ENCODE measurements around the gene TRRAP.

TRRAP gene

DNA sequence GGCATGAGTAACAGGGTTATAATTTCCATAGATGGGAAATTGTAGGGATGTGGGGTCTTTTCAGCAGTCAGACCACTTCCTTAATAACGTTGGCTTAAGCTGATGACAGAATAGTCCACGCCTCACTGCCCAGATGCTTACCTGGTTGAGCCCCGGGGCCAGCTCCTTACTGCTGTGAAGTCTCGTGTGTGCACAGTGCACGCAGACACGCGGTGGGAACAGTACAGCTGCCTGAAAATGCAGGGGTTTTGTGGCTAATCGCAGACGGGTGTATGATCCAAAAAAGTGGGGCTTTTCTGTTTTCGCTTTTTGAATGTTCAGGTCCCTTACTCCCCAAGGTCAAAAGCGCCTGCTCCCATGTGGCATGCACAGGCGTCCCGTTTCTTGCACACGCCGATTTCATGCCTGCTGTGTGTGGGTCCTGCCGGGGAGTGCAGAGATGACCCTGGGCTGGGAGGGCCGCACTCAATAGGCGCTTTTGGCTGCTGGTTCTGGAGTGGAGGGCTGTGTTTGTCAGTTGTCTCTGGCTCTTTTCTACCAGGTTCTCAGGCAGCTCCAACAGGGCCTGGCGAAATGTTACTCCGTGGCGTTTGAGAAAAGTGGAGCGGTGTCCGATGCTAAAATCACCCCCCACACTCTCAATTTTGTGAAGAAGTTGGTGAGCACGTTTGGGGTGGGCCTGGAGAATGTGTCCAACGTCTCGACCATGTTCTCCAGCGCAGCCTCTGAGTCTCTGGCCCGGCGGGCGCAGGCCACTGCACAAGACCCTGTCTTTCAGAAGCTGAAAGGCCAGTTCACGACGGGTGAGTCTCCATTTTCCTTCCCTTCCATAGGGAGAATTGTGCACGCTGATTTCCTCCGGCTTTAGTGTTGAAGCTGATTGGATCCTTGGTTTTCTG is 116.0 kb downstream of the TRRAP start:
- no peak for DNase-seq (ENCODE audit: low read depth, low spot score)
- Histone ChIP-seq H3K9me3 (ENCODE audit: control insufficient read depth, insufficient read depth, low read length) (no peaks in the 10 kb centered on the region), H3K36me3 (ENCODE audit: control insufficient read depth, insufficient read depth, low read length) (peaks cover 47% of the 10 kb centered on the region), H3K4me3 (ENCODE audit: low read length) (no peak overlapping the region), H3K27ac (ENCODE audit: low read length) (no peak overlapping the region), H3K4me1 (ENCODE audit: control insufficient read depth, insufficient read depth, low read length) (no peaks in the 10 kb centered on the region), H3K27me3 (ENCODE audit: control insufficient read depth, insufficient read depth, low read length) (no peaks in the 10 kb centered on the region)
- no CpG with 5 or more reads among the region's 34 CpGs for WGBS (ENCODE audit: insufficient coverage, insufficient read length)

DNA sequence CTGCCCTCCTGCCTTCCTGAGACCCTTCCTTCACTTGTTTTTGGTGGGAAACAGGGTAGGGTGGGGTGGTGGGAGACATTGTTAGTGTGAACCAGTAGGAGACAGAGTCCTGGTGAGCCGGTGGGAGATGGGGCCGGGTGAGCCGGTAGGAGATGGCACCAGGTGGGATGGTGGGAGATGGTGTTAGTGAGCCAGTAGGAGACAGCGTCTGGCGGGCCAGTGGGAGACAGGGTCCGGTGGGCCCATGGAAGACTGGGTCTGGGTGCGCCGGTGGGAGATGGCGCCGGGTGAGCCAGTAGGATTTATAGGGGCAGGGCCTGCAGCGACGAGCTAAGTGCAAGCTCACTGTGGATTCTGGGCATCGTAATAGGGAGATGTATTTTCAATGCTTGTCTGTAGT is 116.8 kb downstream of the TRRAP start:
- Histone ChIP-seq H3K9me3 (ENCODE audit: control insufficient read depth, insufficient read depth, low read length) (no peaks in the 10 kb centered on the region), H3K4me3 (ENCODE audit: low read length) (no peak overlapping the region), H3K4me1 (ENCODE audit: control insufficient read depth, insufficient read depth, low read length) (no peaks in the 10 kb centered on the region), H3K36me3 (ENCODE audit: control insufficient read depth, insufficient read depth, low read length) (peaks cover 45% of the 10 kb centered on the region), H3K27me3 (ENCODE audit: control insufficient read depth, insufficient read depth, low read length) (no peaks in the 10 kb centered on the region), H3K27ac (ENCODE audit: low read length) (no peak overlapping the region)
- DNase-seq (ENCODE audit: low read depth, low spot score) = no peak
- WGBS (ENCODE audit: insufficient coverage, insufficient read length) = no CpG with 5 or more reads among the region's 13 CpGs

DNA sequence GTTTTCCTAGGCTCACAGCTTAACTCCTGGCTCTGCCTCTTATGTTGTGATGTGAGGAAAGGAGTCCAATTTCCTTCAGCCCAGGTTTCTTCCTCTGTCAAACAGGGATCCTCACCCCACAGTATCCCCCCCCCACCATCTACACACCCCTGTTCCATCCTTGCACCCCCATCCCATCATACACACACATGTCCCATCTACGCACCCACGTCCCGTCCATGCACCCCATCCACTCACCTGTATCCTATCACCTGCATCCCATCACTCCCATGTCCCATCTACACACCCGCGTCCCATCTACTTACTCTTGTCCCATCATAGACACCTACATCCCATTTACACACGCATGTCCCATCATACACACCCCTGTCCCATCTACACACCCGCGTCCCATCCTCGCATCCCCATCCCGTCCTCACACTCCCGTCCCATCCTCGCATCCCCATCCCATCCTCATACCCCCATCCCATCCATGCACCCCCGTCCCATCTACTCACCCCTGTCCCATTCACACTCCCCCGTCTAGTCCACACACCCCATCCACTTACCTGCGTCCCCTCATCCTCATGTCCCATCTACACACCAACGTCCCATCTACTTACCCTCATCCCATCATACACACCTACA is 117.3 kb downstream of the TRRAP start:
- Histone ChIP-seq H3K9me3 (ENCODE audit: control insufficient read depth, insufficient read depth, low read length) (no peaks in the 10 kb centered on the region), H3K4me1 (ENCODE audit: control insufficient read depth, insufficient read depth, low read length) (no peaks in the 10 kb centered on the region), H3K4me3 (ENCODE audit: low read length) (no peak overlapping the region), H3K27ac (ENCODE audit: low read length) (no peak overlapping the region), H3K27me3 (ENCODE audit: control insufficient read depth, insufficient read depth, low read length) (no peaks in the 10 kb centered on the region), H3K36me3 (ENCODE audit: control insufficient read depth, insufficient read depth, low read length) (peaks cover 46% of the 10 kb centered on the region)
- DNase-seq (ENCODE audit: low read depth, low spot score) = no peak
- WGBS (ENCODE audit: insufficient coverage, insufficient read length) = 100% methylated on average over 12 of the region's 16 CpGs

- Histone ChIP-seq H3K27me3 (ENCODE audit: control insufficient read depth, insufficient read depth, low read length) (no peaks in the 10 kb centered on the region), H3K4me1 (ENCODE audit: control insufficient read depth, insufficient read depth, low read length) (no peaks in the 10 kb centered on the region), H3K36me3 (ENCODE audit: control insufficient read depth, insufficient read depth, low read length) (peaks cover 42% of the 10 kb centered on the region), H3K9me3 (ENCODE audit: control insufficient read depth, insufficient read depth, low read length) (no peaks in the 10 kb centered on the region), H3K4me3 (ENCODE audit: low read length) (no peak overlapping the region), H3K27ac (ENCODE audit: low read length) (no peak overlapping the region)
- no peak for DNase-seq (ENCODE audit: low read depth, low spot score)
- 100% methylated on average over 5 of the region's 15 CpGs for WGBS (ENCODE audit: insufficient coverage, insufficient read length)
Measured at GRCh38 chr7:98996150-98996552, 117.8 kb downstream of the TRRAP start.

- no peak for DNase-seq (ENCODE audit: low read depth, low spot score)
- Histone ChIP-seq H3K27ac (ENCODE audit: low read length) (no peak overlapping the region), H3K4me1 (ENCODE audit: control insufficient read depth, insufficient read depth, low read length) (no peaks in the 10 kb centered on the region), H3K27me3 (ENCODE audit: control insufficient read depth, insufficient read depth, low read length) (no peaks in the 10 kb centered on the region), H3K4me3 (ENCODE audit: low read length) (no peak overlapping the region), H3K9me3 (ENCODE audit: control insufficient read depth, insufficient read depth, low read length) (no peaks in the 10 kb centered on the region), H3K36me3 (ENCODE audit: control insufficient read depth, insufficient read depth, low read length) (peaks cover 32% of the 10 kb centered on the region)
- no CpG with 5 or more reads among the region's 3 CpGs for WGBS (ENCODE audit: insufficient coverage, insufficient read length)
Measured at GRCh38 chr7:98997846-98998245, 119.5 kb downstream of the TRRAP start.

DNA sequence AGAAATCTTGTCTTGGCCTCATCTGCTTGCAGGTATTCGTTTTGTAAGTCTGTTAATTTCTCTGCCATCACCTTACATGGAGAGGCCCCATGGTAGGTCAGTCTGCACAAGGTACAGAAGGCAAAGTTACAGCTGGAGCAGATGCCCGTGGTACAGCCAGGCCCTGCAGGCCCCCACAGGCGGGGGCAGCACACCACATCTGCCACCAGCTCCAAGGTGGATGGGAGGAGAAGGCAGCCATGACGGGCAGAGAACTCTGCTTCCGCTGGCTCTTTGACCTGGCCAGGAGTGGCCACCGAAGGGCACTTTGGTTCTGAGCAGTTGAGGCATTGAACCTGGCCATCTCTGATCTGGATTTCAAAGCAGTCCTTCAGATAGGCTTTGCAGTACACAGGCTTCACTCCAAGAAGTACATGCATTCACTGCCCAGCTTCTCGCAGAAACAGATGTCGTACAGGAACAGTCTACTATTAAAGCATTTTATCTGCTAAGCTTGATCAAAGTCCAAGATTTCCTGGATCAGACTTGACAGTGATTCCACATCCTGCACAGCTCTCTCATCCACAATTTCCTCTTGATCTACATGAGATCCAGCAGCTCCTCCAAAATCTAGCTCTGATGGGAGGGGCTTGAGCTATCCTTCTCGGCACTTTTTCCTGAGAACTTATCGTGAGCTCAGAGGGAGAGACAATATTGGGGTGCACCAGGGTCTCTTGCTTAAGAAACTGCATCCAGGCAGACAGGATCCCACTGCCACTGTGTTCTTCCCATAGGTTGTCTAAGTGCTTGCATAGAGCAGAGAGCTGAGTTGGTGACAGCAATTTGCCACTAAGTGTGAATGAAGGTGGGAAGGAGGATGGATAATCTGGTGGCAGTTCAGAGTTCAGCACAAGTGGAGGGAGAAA is 120.7 kb downstream of the TRRAP start:
- Histone ChIP-seq H3K27me3 (ENCODE audit: control insufficient read depth, insufficient read depth, low read length) (no peaks in the 10 kb centered on the region), H3K4me1 (ENCODE audit: control insufficient read depth, insufficient read depth, low read length) (no peaks in the 10 kb centered on the region)
- no CpG with 5 or more reads among the region's 10 CpGs for WGBS (ENCODE audit: insufficient coverage, insufficient read length)

DNA sequence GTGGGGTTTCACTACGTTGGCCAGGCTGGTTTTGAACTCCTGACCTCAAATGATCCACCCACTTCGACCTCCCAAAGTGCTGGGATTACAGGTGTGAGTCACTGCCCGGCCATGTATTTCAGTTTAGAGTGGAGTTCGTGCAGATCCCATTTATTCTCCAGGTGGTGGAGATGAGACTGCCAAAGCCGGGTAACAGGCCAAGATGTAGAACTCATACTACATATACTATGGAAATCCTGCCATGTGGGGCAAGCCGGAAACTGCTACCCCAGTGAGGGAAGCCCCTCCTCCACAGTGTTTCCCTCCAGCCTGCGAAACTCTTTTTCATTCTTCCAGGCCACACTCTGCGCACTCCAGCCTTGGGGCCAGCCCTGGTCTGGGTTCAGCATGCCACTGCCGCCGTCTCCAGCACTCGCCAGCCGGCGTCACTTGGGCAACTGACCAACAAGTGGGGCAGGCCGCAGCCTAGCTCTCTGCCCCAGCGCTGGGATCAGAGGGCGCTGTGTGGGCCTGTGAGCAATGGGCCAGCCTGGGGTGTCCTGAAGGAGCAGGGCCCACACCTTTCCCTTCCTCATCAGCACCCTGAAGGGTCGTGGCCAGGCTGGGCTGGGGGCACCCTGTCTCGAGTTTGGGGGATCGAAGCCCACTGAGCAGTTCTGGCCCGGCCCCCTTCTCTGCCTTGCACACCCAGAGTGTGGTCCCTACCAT is 122.0 kb downstream of the TRRAP start:
- WGBS (ENCODE audit: insufficient coverage, insufficient read length) = no CpG with 5 or more reads among the region's 20 CpGs
- Histone ChIP-seq H3K4me3 (ENCODE audit: low read length) (no peak overlapping the region), H3K36me3 (ENCODE audit: control insufficient read depth, insufficient read depth, low read length) (peaks cover 31% of the 10 kb centered on the region), H3K27ac (ENCODE audit: low read length) (no peak overlapping the region), H3K9me3 (ENCODE audit: control insufficient read depth, insufficient read depth, low read length) (no peaks in the 10 kb centered on the region), H3K27me3 (ENCODE audit: control insufficient read depth, insufficient read depth, low read length) (no peaks in the 10 kb centered on the region), H3K4me1 (ENCODE audit: control insufficient read depth, insufficient read depth, low read length) (no peaks in the 10 kb centered on the region)
- no peak for DNase-seq (ENCODE audit: low read depth, low spot score)

More for the DNA sequence above, 120.7 kb downstream of the TRRAP start:
- no peak for DNase-seq (ENCODE audit: low read depth, low spot score)
- Histone ChIP-seq H3K27ac (ENCODE audit: low read length) (no peak overlapping the region), H3K4me3 (ENCODE audit: low read length) (no peak overlapping the region), H3K36me3 (ENCODE audit: control insufficient read depth, insufficient read depth, low read length) (peaks cover 32% of the 10 kb centered on the region), H3K9me3 (ENCODE audit: control insufficient read depth, insufficient read depth, low read length) (no peaks in the 10 kb centered on the region)

DNA sequence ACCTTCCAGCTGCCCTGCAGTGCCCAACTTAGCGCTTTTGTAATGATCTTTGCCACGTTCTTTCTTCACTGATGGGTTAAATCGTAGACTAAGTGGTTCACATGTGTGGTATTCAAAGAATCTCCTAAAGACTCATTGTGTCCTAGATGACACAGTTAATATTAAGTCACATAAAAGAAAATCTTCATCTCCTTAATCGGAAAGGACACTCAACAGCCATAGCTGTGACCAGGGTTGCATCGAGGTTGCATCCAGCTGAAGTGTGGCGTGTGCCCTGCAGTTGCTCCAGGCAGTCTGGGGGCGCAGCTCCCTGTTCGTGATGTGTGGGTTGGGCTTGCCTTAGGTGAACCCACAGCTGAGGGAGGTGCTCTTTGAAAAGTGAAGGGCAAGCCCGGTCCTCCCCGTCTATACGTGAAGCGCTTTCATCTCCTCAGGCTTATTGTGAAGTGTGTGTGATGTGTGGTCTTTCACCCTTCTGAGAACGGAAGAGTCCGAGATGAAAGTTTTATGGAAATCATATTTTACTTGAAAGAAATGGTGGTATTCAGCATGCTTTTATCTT is 122.7 kb downstream of the TRRAP start:
- Histone ChIP-seq H3K36me3 (ENCODE audit: control insufficient read depth, insufficient read depth, low read length) (peaks cover 31% of the 10 kb centered on the region), H3K9me3 (ENCODE audit: control insufficient read depth, insufficient read depth, low read length) (no peaks in the 10 kb centered on the region), H3K4me1 (ENCODE audit: control insufficient read depth, insufficient read depth, low read length) (no peaks in the 10 kb centered on the region), H3K27me3 (ENCODE audit: control insufficient read depth, insufficient read depth, low read length) (no peaks in the 10 kb centered on the region), H3K27ac (ENCODE audit: low read length) (no peak overlapping the region), H3K4me3 (ENCODE audit: low read length) (no peak overlapping the region)
- DNase-seq (ENCODE audit: low read depth, low spot score) = no peak
- no CpG with 5 or more reads among the region's 14 CpGs for WGBS (ENCODE audit: insufficient coverage, insufficient read length)

DNA sequence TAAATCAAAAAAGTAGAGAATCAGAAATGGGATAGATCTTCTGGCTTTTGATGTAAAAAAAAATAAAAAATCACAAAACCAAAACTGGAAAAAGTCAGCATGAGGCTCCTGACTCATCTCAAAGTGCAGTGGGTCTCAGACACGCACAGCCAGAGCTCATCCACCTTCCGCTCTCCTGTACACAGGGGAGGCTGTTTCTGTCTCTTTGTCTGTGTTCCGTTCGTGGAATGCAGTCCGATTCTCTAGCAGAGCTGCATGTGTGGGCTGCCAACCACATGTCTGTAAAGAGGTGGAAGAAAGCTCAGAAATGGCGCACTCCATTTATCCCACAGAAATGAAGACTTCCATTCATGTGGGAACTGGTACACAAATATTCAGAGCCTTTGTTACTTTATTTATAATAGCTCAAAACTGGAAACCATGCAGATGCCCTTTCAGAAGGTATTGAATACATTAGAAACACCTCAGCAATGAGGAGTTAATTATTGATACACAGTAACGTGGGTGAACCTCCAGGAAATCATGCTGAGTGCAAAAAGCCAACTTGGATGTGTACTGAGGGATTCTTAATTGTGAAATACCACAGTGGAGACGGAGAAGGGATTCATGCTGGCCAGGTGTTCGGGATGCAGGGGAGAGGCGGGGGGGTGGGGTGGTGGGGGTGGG is 123.3 kb downstream of the TRRAP start:
- no peaks in the 10 kb centered on the region for H3K9me3 ChIP-seq (ENCODE audit: control insufficient read depth, insufficient read depth, low read length)
- no peak overlapping the region for H3K27ac ChIP-seq (ENCODE audit: low read length)
- H3K4me3 ChIP-seq (ENCODE audit: low read length) = no peak overlapping the region
- H3K4me1 ChIP-seq (ENCODE audit: control insufficient read depth, insufficient read depth, low read length) = no peaks in the 10 kb centered on the region
- no CpG with 5 or more reads among the region's 10 CpGs for WGBS (ENCODE audit: insufficient coverage, insufficient read length)
- no peak for DNase-seq (ENCODE audit: low read depth, low spot score)
- peaks cover 30% of the 10 kb centered on the region for H3K36me3 ChIP-seq (ENCODE audit: control insufficient read depth, insufficient read depth, low read length)
- H3K27me3 ChIP-seq (ENCODE audit: control insufficient read depth, insufficient read depth, low read length) = no peaks in the 10 kb centered on the region

All from iPS DF 6.9 (cell line).